Calu3 (cell line): ENCODE results near the gene ERCC2. TPM values are rescaled to one million over a fixed set of nuclear protein-coding genes. Genes with fewer than 3 reads are reported as not detected.

Experiments
- BruUV-seq: library from RNA; stranded (reverse); fragments of 400-500 nt; replicated peaks from 2 replicates; lab custom pipeline; 2021; lab: Mats Ljungman, UMichigan
- CTCF ChIA-PET: fragments of 300-600 bp; sonication (Branson Sonifier 250); formaldehyde crosslinking; loops from one replicate; lab custom pipeline; 2022; ENCODE audit warnings: antibody characterized with exemption; lab: Charles Lee
- DNase-seq: peaks from one replicate; pipeline ENCODE4 v3.0.0; 2022
- H3K27ac Mint-ChIP-seq: one replicate; pipeline ENCODE4 v1.8.0; 2022; ENCODE audit warnings: mixed read lengths; ENCODE audit not compliant: unreplicated experiment
- H3K27me3 Mint-ChIP-seq: one replicate; pipeline ENCODE4 v1.8.0; 2022; ENCODE audit warnings: mixed read lengths; ENCODE audit not compliant: unreplicated experiment
- H3K36me3 Mint-ChIP-seq: one replicate; pipeline ENCODE4 v1.8.0; 2022; ENCODE audit warnings: mild to moderate bottlenecking, moderate library complexity, mixed read lengths; ENCODE audit not compliant: insufficient read depth, unreplicated experiment
- H3K4me1 Mint-ChIP-seq: one replicate; pipeline ENCODE4 v1.8.0; 2022; ENCODE audit warnings: mild to moderate bottlenecking, low read depth, mixed read lengths; ENCODE audit not compliant: unreplicated experiment
- H3K4me3 Mint-ChIP-seq: one replicate; pipeline ENCODE4 v1.8.0; 2022; ENCODE audit warnings: mild to moderate bottlenecking, low read depth, moderate library complexity, mixed read lengths; ENCODE audit not compliant: unreplicated experiment
- H3K9me3 Mint-ChIP-seq: one replicate; pipeline ENCODE4 v1.8.0; 2022; ENCODE audit warnings: low read depth, mixed read lengths; ENCODE audit not compliant: unreplicated experiment
- CTCF ChIP-seq: fragments of 200-600 bp; IDR thresholded peaks from one replicate; pipeline ENCODE4 v1.8.0; 2022; ENCODE audit warnings: antibody characterized with exemption; ENCODE audit not compliant: unreplicated experiment
- intact Hi-C: fragments of 100-400 bp; cut with micrococcal nuclease; formaldehyde crosslinking; loops from one replicate; pipeline ENCODE4 v1.10.0; 2022; ENCODE audit not compliant: unreplicated experiment
- total RNA-seq: library from RNA; stranded (reverse); gene quantifications from 2 replicates; pipeline ENCODE4 v1.2.3, GENCODE V29; 2022

The ERCC2 gene
- total RNA-seq, 1 experiment from 2014 or later: 56.4 TPM

GRCh38 chr19:45342911-45343310, 27.5 kb downstream of the ERCC2 start:
- Mint-ChIP-seq H3K27ac (no peak overlapping the region), H3K4me1 (no peaks in the 10 kb centered on the region), H3K9me3 (no peaks in the 10 kb centered on the region), H3K36me3 (peaks cover 26% of the 10 kb centered on the region), H3K4me3 (no peak overlapping the region), H3K27me3 (no peaks in the 10 kb centered on the region)
- intact Hi-C loops: no loop called here
- CTCF ChIA-PET: no interaction called here
- BruUV-seq: no TSS peak
- TF ChIP-seq CTCF: no peak
- DNase-seq: no peak

GRCh38 chr19:45340899-45341453, 29.4 kb downstream of the ERCC2 start:
- peak; percentile 31 for DNase-seq
- Mint-ChIP-seq H3K27me3 (no peaks in the 10 kb centered on the region), H3K4me3 (no peak overlapping the region), H3K9me3 (no peaks in the 10 kb centered on the region), H3K27ac (no peak overlapping the region), H3K4me1 (no peaks in the 10 kb centered on the region), H3K36me3 (peaks cover 19% of the 10 kb centered on the region)
- intact Hi-C loops: no loop called here
- BruUV-seq: no TSS peak
- TF ChIP-seq CTCF: no peak
- CTCF ChIA-PET: no interaction called here

- no peaks in the 10 kb centered on the region for H3K27me3 Mint-ChIP-seq
- intact Hi-C loops: no loop called here
- no TSS peak for BruUV-seq
- peaks cover 17% of the 10 kb centered on the region for H3K36me3 Mint-ChIP-seq
- H3K4me3 Mint-ChIP-seq: no peak within 1 kb of the TSS
- no peaks in the 10 kb centered on the region for H3K4me1 Mint-ChIP-seq
- no peaks in the 10 kb centered on the region for H3K9me3 Mint-ChIP-seq
- CTCF ChIA-PET: no interaction called here
- H3K27ac Mint-ChIP-seq: peak within 1 kb of the TSS; percentile 71
- peak; percentile 84 for DNase-seq
- no peak for TF ChIP-seq CTCF
Observed at GRCh38 chr19:45340232-45340898, 30.0 kb downstream of the ERCC2 start, which contains the start of gene KLC3. KLC3 (plus strand) TSS chr19:45340750; CDS start chr19:45345542, 4,792 bp downstream.

- no peak for TF ChIP-seq CTCF
- Mint-ChIP-seq H3K4me3 (no peak overlapping the region), H3K27me3 (no peaks in the 10 kb centered on the region), H3K27ac (no peak overlapping the region), H3K36me3 (peaks cover 11% of the 10 kb centered on the region), H3K4me1 (no peaks in the 10 kb centered on the region), H3K9me3 (no peaks in the 10 kb centered on the region)
- BruUV-seq: no TSS peak
- no peak for DNase-seq
- CTCF ChIA-PET: interaction anchor here (1.4 kb wide), 1 partner anchor 139 kb away, joined by 5 read pairs; no protein-coding TSS in a partner anchor
- intact Hi-C loops: loop anchor here (2.0 kb wide), 1 partner anchor 87 kb away; no protein-coding TSS in a partner anchor
Observed at GRCh38 chr19:45339629-45340028, 30.7 kb downstream of the ERCC2 start.
